Body of pancreas (tissue), 4 donors: ENCODE results near the gene SFTPA2. TPM values are rescaled to one million over a fixed set of nuclear protein-coding genes. Genes with fewer than 3 reads are reported as not detected.
"Not testable (repeated sequence)": the region's sequence is repeated elsewhere in the genome, so short reads cannot be mapped to it uniquely, and the experiment has no call there.

Experiments used
- ATAC-seq: fragments of 150-250 bp; one replicate; pipeline ENCODE4 v1.9.1; 2016
- DNase-seq, 4 donors: peaks; one replicate each; pipeline ENCODE4 v3.0.0-alpha.2; 2019
- H3K27ac ChIP-seq, 4 donors: fragments of 200-600 bp; sonication (generic); 1 replicate in 3 of 4; 2 replicates in 1 of 4; pipeline versions ENCODE4 v1.5.1 to v1.6.1; 2016 to 2019; ENCODE audit warnings: mild to moderate bottlenecking in 1 of 4, mixed read lengths in 1 of 4, moderate library complexity in 1 of 4
- H3K27me3 ChIP-seq, 2 donors: fragments of 200-600 bp; sonication (generic); one replicate each; pipeline ENCODE4 v1.6.0; 2016; ENCODE audit warnings: mild to moderate bottlenecking in 1 of 2
- H3K36me3 ChIP-seq, 2 donors: fragments of 200-600 bp; sonication (generic); replicated peaks in 1 of 2; 2 replicates each; pipeline ENCODE4 v1.5.1; 2016; ENCODE audit warnings: low read depth in 2 of 2; ENCODE audit not compliant: insufficient read depth in 1 of 2
- H3K4me1 ChIP-seq: fragments of 200-600 bp; sonication (generic); one replicate; pipeline ENCODE4 v1.6.0; 2016
- H3K4me3 ChIP-seq, 2 donors: fragments of 200-600 bp; sonication (generic); 1 replicate in 1 of 2; 2 replicates in 1 of 2; pipeline ENCODE4 v1.5.1; 2016 to 2019
- H3K9me3 ChIP-seq, 3 donors: fragments of 200-600 bp; sonication (generic); 1 replicate in 2 of 3; 2 replicates in 1 of 3; pipeline ENCODE4 v1.5.1; 2016
- CTCF ChIP-seq, 7 experiments: fragments of 450-650 bp in 4 of 7; fragments of 200-600 bp in 3 of 7; sonication (generic) in 3 of 7; IDR thresholded peaks; one replicate each; pipeline ENCODE4 v1.5.1; 2016 to 2019; ENCODE audit warnings: antibody characterized with exemption in 7 of 7
- POLR2A ChIP-seq, 3 donors: fragments of 450-650 bp; IDR thresholded peaks; one replicate each; pipeline ENCODE4 v1.6.1; 2016; ENCODE audit warnings: antibody characterized with exemption in 3 of 3, mild to moderate bottlenecking in 2 of 3
- WGBS, 2 donors: methylation state at CpG; one replicate each; pipeline ENCODE4 v1.1.5; 2017; 5-methylcytosine and 5-hydroxymethylcytosine counted together
- intact Hi-C: fragments of 100-400 bp; cut with DNase I; formaldehyde crosslinking; loops from one replicate; pipeline ENCODE4 v1.15.1; 2023
- total RNA-seq, 2 donors: library from RNA; depleted of rRNA; stranded (reverse); fragments of >200 nt; gene quantifications; one replicate each; pipeline ENCODE4 v1.1.0, GENCODE V29; 2016

SFTPA2 gene
- total RNA-seq, 2 donors from 2014 or later = 1.6 TPM; not detected in 1

GRCh38 chr10:79562135-79562756, 2.0 kb upstream of the SFTPA2 start:
- 29 to 33% methylated on average over 14 to 17 of the region's 17 CpGs for WGBS, 2 donors
- TF ChIP-seq POLR2A (IDR thresholded peaks at IDR 0.05) (no peak), CTCF (IDR thresholded peaks at IDR 0.05) (peak; percentile 64 to 89 (median 74))
- H3K36me3 ChIP-seq = no peaks in the 10 kb centered on the region
- peaks cover 27% of the 10 kb centered on the region for H3K4me1 ChIP-seq
- H3K9me3 ChIP-seq = no peaks in the 10 kb centered on the region
- no peak overlapping the region for H3K27ac ChIP-seq
- ATAC-seq (peak; percentile 85), DNase-seq (peak; percentile 70 to 80 (median 75))
- intact Hi-C loops = no loop called here
- H3K4me3 ChIP-seq = no peak overlapping the region
- H3K27me3 ChIP-seq = no peaks in the 10 kb centered on the region

GRCh38 chr10:79561257-79561656, 1.1 kb upstream of the SFTPA2 start:
- 11 to 26% methylated on average over 2 to 3 of the region's 3 CpGs for WGBS, 2 donors
- no peak for TF ChIP-seq CTCF (IDR thresholded peaks at IDR 0.05)
- no peak for TF ChIP-seq POLR2A (IDR thresholded peaks at IDR 0.05)
- peak; percentile 59 for ATAC-seq

GRCh38 chr10:79559726-79560125, 481 bp downstream of the SFTPA2 start:
- 75 to 94% methylated on average over 1 to 2 of the region's 2 CpGs for WGBS, 2 donors
- no peak for TF ChIP-seq POLR2A (IDR thresholded peaks at IDR 0.05)
- Histone ChIP-seq H3K4me1 (peaks cover 27% of the 10 kb centered on the region), H3K36me3 (no peaks in the 10 kb centered on the region), H3K27ac (no peak overlapping the region), H3K27me3 (no peaks in the 10 kb centered on the region), H3K4me3 (no peak overlapping the region), H3K9me3 (no peaks in the 10 kb centered on the region)
- intact Hi-C loops = no loop called here
- no peak for DNase-seq
- peak; percentile 43 for ATAC-seq

More at GRCh38 chr10:79561257-79561656, 1.1 kb upstream of the SFTPA2 start:
- no peaks in the 10 kb centered on the region for H3K36me3 ChIP-seq
- peak; percentile 32 to 66 (median 56) for DNase-seq
- intact Hi-C loops = no loop called here
- peaks cover 27% of the 10 kb centered on the region for H3K4me1 ChIP-seq
- H3K9me3 ChIP-seq = no peaks in the 10 kb centered on the region
- peak overlapping the region in 1 of 4 donors; percentile 8 for H3K27ac ChIP-seq
- no peak overlapping the region for H3K4me3 ChIP-seq
- H3K27me3 ChIP-seq = no peaks in the 10 kb centered on the region

GRCh38 chr10:79556961-79557360, 3.2 kb downstream of the SFTPA2 start:
- WGBS, 2 donors = 82% methylated on average over 2 of the region's 3 CpGs; no CpG with 5 or more reads in 1 of the 2 donors
- H3K27ac ChIP-seq, intact Hi-C loops, H3K9me3 ChIP-seq, DNase-seq, ATAC-seq, H3K4me3 ChIP-seq, H3K27me3 ChIP-seq, H3K36me3 ChIP-seq: not testable (repeated sequence)
- peaks cover 23% of the 10 kb centered on the region for H3K4me1 ChIP-seq

GRCh38 chr10:79555354-79556309, 4.6 kb downstream of the SFTPA2 start:
- intact Hi-C loops = no loop called here
- Histone ChIP-seq H3K27ac (no peak overlapping the region), H3K9me3 (no peaks in the 10 kb centered on the region), H3K36me3 (no peaks in the 10 kb centered on the region), H3K4me3 (no peak overlapping the region), H3K27me3 (no peaks in the 10 kb centered on the region), H3K4me1 (peaks cover 9% of the 10 kb centered on the region)
- TF ChIP-seq POLR2A (IDR thresholded peaks at IDR 0.05) = no peak
- no peak for TF ChIP-seq CTCF (IDR thresholded peaks at IDR 0.05)
- WGBS, 2 donors = 67 to 77% methylated on average over 10 to 11 of the region's 11 CpGs
- no peak for DNase-seq
- ATAC-seq = no peak
